GM12873 (cell line): ENCODE data around the gene SNAPC1.

Experiments
- TF ChIP-seq, protein P1 (sequence below): IDR thresholded peaks from 2 replicates; pipeline ENCODE4 v1.5.1; 2012; ENCODE audit warnings: low read depth, mild to moderate bottlenecking, moderate library complexity, low read length, control low read depth; ENCODE audit not compliant: insufficient read depth; ENCODE audit errors: missing control alignments

SNAPC1 gene

DNA sequence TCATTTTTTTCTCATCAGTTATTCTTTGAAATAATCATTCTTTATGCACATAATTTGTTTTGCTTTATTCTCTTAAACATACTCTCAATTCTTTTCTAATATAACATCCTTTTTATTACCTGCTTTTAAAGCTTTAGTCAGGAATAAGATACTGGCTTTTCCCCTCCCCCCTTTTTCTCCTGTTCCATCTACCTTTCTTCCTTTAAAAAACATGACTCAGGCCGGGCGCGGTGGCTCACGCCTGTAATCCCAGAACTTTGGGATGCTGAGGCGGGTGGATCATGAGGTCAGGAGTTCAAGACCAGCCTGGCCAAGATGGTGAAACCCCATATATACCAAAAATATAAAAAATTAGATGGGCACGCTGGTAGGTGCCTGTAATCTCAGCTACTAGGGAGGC is 41.5 kb upstream of the SNAPC1 start:
- TF ChIP-seq, protein P1, sequence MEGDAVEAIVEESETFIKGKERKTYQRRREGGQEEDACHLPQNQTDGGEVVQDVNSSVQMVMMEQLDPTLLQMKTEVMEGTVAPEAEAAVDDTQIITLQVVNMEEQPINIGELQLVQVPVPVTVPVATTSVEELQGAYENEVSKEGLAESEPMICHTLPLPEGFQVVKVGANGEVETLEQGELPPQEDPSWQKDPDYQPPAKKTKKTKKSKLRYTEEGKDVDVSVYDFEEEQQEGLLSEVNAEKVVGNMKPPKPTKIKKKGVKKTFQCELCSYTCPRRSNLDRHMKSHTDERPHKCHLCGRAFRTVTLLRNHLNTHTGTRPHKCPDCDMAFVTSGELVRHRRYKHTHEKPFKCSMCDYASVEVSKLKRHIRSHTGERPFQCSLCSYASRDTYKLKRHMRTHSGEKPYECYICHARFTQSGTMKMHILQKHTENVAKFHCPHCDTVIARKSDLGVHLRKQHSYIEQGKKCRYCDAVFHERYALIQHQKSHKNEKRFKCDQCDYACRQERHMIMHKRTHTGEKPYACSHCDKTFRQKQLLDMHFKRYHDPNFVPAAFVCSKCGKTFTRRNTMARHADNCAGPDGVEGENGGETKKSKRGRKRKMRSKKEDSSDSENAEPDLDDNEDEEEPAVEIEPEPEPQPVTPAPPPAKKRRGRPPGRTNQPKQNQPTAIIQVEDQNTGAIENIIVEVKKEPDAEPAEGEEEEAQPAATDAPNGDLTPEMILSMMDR = no peak

DNA sequence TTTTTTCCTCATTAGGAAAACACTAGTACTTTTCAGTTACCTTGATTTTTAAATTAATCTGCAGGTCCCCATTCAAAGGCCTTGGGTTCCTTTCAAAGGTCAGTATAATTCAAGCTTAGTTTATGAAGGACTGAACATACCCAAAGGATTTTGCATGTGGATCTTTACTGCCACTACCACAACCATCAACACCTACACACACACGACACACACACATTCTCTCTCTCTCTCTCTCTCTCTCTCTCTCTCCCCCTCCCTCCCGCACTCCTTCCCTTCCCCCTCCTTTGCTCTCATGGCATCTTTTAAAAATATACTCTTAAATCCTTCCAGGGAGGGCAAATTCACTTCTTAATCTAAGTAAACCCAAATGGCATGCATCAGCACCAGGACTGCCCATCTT is 38.1 kb upstream of the SNAPC1 start:
- TF ChIP-seq, protein P1 = no peak

DNA sequence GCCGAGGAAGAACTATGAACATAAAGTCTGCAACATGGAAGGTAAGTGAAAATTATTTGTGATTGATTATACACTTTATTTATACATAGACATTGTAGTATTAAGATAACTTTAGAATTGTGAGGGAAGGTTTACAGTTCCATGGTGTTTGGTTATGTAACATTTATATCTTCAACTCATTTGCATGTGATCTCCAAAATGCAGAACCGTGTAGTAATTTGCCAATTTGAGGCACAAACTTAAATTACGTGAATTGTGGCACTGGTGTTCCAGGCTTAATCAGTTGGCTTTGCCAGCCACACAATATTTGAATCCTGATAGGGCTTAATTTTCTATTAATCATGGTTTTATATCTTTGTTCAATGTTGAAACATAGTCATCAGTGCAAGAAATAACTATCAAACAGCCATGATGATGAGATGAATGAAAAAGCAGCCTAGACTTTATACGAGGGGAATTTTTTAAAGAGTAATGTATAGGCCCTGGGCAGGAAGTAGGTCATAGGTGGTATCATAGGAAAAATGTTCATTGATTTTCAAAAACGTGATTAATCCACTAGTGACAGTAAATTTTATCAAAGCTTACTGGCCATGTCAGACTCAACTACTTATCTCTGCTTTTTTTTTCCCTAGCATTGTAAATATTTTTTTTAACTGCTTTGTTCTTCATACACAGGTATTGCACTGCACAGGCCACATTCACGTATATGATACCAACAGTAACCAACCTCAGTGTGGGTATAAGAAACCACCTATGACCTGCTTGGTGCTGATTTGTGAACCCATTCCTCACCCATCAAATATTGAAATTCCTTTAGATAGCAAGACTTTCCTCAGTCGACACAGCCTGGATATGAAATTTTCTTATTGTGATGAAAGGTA is 35.2 kb upstream of the SNAPC1 start:
- TF ChIP-seq, protein P1 = no peak

DNA sequence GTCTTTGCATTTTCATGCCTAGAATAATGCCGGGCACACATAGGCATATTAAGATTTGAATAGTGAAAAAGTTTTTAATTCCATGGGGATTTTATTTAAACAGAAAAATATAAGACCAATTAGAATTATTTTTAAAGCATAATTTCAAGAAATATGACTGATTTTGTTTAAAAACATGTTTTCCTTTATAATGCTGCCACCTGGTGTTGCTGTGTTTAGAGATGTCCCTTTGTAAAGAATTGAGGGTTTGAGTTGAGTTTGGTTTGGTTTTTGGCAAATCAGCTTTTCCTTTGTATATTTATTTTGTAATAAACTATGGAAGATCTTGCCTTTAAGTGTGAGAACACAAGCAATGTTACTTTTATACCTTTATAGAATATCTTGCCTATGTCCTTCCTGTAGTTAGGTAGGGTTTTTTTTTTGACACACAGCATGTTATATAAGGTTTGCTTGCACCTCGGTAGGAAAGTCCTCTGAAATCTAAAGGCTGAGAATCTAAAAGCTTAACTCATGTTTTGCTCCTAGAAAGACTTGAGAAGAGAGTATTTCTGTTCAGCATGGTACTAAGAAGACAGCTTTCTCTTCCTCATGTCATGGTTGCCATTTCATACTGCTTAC is 31.4 kb upstream of the SNAPC1 start:
- TF ChIP-seq, protein P1 = no peak

DNA sequence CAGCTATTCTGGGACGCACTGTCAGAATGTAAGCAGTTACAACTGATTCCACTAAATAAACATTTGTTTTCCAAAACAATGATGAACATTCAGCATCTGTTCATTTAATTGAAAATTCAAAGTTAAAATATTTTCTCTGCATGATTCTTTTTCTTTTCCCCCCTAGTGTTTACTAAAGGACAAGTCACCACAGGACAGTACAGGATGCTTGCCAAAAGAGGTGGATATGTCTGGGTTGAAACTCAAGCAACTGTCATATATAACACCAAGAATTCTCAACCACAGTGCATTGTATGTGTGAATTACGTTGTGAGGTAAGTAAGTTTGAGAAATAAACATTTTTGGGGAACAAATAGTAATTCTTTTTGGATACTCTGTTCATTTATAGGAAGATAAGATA is 28.2 kb upstream of the SNAPC1 start:
- TF ChIP-seq, protein P1 = no peak

DNA sequence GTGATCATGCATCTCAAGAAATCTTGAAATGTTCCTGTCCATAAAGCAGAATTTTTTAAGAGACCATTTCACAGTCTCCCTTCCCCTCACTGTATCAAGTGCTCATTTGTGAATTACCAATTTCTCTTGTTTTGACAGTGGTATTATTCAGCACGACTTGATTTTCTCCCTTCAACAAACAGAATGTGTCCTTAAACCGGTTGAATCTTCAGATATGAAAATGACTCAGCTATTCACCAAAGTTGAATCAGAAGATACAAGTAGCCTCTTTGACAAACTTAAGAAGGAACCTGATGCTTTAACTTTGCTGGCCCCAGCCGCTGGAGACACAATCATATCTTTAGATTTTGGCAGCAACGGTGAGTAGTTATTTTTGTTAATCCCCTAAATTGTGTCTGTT is 25.5 kb upstream of the SNAPC1 start:
- TF ChIP-seq, protein P1 = no peak

DNA sequence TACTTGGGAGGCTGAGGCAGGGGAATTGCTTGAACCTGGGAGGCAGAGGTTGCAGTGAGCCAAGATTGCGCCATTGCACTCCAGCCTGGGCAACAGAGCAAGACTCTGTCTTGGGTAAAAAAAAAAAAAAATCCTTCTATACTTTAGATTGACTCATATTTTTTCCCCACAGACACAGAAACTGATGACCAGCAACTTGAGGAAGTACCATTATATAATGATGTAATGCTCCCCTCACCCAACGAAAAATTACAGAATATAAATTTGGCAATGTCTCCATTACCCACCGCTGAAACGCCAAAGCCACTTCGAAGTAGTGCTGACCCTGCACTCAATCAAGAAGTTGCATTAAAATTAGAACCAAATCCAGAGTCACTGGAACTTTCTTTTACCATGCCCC is 24.3 kb upstream of the SNAPC1 start:
- TF ChIP-seq, protein P1 = no peak
